Activated naive CD4-positive, alpha-beta T cell treated with Interleukin-2 at 50 U/mL for 16 hours (primary cell): ENCODE data around the gene BOK.
"Not testable (repeated sequence)": the region's sequence is repeated elsewhere in the genome, so short reads cannot be mapped to it uniquely, and the experiment has no call there.

Source experiments
- DNase-seq: peaks from one replicate; pipeline ENCODE4 v3.0.0-alpha.2; 2020

BOK gene, protein sequence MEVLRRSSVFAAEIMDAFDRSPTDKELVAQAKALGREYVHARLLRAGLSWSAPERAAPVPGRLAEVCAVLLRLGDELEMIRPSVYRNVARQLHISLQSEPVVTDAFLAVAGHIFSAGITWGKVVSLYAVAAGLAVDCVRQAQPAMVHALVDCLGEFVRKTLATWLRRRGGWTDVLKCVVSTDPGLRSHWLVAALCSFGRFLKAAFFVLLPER

DNA sequence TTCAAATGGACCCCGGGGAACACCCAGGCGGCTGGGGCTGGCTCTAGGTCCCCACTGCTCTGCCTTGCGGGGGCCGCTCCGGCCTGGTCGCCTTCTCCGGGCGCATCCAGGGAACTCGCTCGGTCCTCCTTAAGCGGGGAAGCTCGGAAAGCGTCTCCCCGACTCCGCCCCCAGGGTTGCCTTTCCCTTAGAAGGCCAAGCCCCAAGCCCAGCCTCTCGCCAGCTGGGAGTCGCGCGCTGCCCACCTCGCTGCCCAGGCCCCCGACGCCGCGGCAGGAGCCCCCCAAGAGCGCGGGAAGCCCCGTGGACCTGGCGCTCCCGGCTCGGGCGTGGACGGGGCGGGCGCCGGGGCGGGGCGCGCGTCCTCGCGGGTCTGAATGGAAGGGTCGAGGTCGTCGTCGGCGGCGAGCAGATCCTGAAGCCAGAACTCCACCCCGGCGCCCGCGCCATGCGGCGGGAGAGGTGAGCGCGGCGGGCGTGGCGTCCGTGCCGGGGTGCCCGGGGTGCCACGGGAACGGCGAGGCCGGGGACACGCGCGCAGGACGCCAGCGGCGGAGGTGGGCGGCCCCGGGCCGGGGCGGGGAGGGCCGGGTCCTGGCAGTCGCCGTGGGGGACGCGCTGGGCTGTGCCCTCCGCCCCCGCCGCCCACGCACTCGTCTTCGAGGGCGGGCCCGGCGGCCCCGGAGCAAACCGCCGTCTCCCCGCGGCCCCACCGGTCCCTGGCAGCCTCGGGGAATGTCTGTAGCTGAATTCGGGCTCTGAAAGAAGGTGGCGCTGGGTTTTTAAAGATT lies at the start of gene BOK:
TSS of gene BOK (plus strand) at position 214 of the 791 bp plus-strand sequence. CDS start 739 bp downstream, outside the sequence.
- DNase-seq = no peak

DNA sequence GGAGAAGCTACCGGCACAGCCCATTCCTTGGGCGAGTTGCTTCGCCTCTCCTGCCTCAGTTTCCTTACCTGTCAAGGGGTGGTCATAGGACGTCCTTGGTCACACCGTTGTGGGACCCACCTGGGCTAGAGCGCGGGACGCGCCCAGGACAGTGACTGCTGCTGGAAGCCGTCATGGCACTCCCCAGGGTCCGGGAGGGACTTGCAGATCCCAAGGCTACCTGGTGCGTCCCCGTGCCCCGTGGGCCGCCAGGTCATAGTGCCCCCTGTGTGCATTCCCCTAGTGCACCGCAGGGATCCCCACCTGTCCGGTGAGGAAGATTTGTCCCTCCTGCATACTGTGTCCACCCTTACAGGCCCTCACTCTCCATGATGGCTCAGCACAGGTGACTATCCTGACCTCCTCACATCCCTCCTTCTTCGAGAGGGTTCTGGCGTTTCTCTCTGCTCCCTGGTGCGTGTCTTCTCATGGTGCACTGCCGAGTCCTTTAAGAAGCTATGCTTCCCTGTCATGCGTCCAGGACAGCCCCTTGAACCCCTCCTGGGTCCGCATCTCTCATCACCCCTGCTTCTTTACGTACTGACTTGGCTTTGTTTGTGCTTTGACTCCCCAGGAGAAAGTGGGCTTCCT lies 49.3 kb upstream of the BOK start:
- DNase-seq = no peak

GRCh38 chr2:241511091-241511741 lies 47.3 kb upstream of the BOK start:
- no peak for DNase-seq

DNA sequence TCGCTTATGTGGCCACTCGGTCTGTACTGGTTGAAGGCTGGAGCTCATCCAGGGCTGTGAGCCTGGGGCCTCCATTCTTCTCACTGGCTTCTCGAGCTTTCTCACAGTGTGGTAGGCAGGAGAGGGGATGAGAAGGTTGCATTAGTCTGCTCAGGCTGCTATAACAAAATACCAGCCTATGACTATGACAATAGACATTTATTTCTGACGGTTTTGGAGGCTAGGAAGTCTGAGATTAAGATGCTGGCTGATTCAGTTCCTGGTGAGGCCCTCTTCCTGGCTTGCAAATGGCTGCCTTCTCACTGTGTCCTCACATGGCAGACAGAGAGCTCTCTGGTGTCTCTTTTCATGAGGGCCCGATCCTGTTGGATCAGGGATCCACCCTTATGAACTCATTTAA lies 44.0 kb upstream of the BOK start:
- no peak for DNase-seq

- DNase-seq = no peak
Measured at GRCh38 chr2:241514986-241515737, 43.4 kb upstream of the BOK start.

DNA sequence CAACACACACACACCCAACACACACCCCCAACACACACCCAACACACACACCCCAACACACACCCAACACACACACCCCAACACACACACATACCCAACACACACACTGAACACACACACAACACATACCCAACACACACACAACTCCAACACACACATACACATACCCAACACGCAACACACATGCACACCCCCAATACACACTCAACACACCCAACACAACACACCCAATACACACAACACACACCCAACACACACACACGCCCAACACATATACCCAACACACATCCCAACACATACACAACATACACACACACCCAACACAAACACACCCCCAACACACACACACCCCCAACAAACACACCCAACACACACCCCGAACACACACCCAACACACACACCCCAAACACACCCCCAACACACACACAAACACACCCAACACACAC lies 42.0 kb upstream of the BOK start:
- no peak for DNase-seq

GRCh38 chr2:241517297-241517696 lies 41.2 kb upstream of the BOK start:
- DNase-seq = no peak

- DNase-seq = no peak
Measured at GRCh38 chr2:241519669-241520068, 38.9 kb upstream of the BOK start.

DNA sequence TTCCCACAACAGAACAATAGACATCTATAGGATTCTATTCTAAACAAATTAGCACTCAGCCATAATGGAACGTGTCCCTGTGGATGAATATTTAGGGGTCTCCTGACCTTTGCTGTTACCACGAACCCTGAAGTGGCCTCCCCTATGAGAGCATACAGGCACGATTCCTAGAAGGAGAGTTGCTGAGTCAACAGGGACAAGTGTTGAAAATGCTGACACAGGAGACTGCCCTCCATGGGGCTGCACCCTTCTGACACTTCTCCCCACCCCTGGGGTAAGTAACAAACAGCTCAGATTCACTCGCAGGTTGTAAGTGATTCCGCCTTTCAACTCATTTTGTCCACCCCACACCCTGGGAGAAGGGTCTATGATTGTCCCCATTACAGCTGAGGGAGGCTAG lies 36.1 kb upstream of the BOK start:
- DNase-seq = no peak

DNA sequence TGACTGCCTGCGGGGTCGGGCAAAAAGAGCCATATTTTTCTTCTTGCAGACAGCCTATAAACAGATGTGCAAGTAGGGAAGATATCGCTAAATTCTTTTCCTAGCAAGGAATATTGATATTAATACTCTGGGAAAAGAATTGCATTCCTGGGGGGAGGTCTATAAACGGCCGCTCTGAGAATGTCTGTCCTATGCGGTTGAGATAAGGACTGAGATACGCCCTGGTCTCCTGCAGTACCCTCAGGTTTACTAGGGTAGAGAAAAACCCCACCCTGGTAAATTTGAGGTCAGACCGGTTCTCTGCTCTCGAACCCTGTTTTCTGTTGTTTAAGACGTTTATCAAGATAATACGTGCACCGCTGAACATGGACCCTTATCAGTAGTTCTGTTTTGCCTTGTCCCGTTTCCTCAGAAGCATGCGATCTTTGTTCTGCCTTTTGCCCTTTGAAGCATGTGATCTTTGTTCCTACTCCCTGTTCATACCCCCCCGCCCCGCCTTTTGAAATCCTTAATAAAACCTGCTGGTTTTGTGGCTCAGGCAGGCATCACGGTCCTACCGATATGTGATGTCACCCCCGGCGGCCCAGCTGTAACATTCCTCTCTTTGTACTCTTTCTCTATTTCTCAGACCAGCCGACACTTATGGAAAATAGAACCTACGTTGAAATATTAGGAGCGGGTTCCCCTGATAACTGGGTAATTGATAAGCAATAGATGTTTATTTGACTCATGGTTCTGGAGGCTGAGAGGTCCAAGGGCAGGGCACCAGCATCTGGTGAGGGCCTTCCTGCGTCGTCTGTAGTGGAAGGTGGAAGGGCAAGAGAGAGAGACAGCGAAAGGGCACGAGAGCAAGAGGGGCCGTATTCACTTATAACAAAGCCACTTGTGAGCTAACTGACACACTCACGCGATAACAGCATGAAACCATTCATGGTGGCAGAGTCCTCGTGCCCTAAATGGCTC lies 32.4 kb upstream of the BOK start:
- not testable (repeated sequence) for DNase-seq

- no peak for DNase-seq
Measured at GRCh38 chr2:241530571-241530970, 28.0 kb upstream of the BOK start.

- no peak for DNase-seq
Measured at GRCh38 chr2:241531161-241531722, 27.3 kb upstream of the BOK start.

GRCh38 chr2:241532168-241532567 lies 26.4 kb upstream of the BOK start:
- no peak for DNase-seq

DNA sequence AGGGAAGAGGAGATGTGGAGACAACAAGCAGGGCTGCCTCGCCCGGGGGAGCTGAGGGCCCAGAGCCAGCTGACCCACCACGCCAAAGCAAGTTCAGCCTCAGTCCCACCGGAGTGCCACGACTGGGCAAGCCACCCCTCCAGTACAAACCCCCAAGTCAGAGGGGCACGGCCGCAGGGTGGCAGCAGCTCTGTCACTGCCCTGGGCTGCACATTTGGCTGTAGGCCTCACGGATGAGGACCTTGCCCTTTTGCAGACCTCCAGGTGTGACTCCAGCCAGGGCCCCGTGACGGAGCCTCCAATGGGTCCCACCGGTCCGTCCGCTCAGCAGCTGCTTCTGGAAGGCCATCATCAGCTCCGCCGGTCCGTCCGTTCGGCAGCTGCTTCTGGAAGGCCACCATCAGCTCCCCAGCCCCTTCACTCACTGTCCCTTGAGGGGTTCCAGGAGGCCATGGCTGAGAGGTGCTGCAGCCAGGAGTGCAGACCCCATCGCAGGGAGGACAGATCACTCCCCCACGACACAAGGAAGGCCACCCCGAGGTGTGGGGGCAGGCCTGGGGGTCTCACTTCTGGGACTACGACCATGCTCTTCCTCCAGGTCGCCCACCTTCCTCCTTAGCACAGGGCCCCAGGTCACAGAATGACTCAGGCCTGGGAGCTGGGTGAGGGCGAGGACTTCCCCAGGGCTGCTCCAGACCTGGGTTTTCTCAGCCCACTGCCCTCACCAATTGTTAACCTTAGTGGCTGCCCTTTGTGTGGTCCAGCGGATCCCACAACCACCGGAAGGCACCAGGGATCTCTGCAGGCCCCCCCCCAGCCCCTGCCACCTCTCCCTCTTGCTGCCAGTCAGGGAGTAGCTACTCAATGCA lies 25.6 kb upstream of the BOK start:
- DNase-seq = no peak

DNA sequence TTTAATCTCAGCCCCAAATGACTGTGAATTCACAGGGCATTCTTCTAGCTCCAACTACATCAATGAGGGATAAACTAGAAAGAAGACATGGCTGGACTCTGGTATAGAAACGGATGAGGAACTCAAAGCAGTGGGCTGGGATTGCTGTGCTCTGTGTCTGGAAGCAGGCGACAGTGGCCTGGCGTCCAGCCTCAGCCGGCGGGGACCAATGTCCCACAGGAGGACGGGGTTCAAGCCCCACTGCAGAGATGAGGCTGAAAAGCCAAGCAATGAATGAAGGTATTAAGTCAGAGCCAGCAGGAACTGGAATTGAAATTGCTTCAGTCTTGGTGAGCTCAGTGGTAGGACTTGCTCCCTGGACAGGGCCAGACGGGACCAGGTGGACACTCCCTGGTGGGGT lies 24.3 kb upstream of the BOK start:
- DNase-seq = no peak

DNA sequence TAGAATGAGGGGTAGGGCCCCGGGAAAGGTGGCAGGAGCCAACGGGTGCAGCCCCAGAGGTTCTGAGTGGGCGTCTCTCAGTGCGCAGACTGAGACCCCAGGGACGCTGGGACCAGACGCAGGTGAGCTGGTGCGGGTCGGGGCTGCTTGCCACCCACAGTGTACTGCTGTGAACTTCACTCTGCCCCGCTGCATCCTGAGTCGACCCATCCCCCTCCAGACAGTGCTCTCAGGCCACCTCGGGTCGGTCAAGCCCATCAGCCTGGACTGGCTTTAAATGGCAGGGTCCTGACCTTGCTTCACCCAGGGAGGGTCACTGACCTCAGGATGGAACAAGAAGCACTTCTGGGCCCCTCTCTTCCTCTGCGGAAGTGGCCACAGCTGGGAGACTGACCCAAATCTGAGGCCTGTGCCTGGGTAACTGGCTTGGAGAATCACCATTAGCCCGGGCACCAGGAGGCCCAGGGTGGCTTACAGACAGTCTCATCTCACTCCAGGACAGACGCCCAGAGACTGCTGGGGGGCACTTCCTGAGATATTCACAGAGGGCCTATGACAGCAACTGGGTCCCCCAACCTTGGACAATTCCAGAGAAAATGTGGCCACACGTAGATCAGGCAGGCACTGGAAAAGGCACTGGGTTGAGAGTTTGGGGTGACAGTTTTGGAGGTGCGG lies 23.7 kb upstream of the BOK start:
- no peak for DNase-seq

DNA sequence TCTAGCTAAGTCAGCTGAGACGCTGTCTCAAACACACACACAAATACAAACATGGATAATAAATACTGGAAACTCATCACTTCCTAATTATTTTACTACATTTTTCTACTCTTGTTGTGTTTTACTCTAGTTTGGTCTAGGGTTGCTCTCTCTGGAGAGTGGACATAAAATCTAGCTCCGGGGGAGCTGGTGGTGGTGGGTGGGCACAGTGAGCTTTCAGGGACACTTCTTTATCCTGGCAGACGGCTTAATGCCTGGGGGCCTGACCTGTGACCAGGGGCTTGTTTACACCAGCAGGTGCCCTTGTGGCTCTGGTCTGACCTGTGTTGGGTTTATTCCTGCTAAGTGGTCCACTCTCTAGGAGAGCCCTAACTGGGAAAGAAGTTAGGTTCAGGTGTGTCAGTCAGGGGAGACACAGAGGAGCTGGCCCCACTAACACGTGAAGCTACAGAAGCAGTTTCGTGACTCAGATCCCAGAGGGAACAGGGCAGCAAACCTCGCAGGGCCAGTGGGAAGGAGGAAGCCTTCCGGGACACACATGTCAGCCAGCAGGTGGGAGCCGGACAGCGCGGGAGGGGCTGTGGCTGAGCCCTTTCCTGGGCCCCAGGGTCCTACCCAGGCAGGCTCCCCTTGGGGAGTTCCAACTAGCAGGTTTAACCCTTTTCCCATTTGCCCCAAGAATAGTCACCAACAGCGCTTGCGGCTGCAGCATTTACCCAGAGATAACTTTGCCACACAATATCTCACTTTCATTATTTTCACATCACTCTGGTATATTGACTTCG lies 22.5 kb upstream of the BOK start:
- DNase-seq = no peak

DNA sequence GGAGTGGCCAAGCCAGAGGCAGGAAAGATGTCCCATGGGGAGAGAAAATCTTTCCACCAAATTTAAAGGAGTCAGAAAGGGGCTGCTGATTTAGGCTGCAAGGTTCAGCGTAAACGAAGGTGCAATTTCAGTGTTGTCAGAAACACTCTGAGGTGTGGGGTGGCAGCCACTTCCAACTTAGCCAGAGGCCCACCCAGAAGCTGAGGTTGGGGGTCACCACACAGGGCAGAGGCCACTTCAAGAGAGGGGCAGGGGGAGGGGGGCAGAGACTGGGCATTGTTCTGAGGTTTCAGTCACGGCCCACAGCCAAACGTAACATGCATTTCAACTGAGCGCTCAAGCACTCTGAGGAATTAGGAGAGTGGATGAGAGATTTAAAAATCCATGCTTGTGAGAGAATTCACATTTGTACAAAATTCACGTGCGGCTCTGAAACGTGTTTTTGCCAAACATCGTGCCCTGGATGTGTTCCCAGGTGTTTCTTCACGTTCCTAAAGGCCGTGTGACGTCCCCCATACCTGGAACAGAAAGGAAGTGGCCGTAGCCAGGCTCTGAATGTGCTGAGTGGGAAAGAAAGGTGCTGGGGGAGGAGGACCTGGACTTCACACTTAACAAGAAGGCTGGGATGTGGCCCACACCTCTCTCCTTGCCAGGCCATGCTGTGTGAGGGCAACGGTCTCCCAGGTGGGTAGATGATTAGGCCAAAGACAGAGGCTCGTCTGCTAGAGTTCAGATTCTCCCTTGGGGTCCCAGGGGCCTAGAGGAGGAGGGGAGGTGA lies 19.5 kb upstream of the BOK start:
- no peak for DNase-seq
